Neural progenitor cell (in vitro differentiated cells): ENCODE results near the gene SNX25. TPM values are rescaled to one million over a fixed set of nuclear protein-coding genes. Genes with fewer than 3 reads are reported as not detected.

Experiments
- DNase-seq: peaks from one replicate; pipeline ENCODE4 v3.0.0-alpha.2; 2016; ENCODE audit warnings: low spot score
- H2AFZ ChIP-seq: fragments of 200-600 bp; sonication (generic); replicated peaks from 2 replicates; pipeline ENCODE4 v1.6.1; 2016; ENCODE audit warnings: antibody characterized with exemption
- H3F3A ChIP-seq: fragments of 200-600 bp; sonication (generic); 2 replicates; pipeline ENCODE4 v1.6.1; 2016; ENCODE audit warnings: antibody characterized with exemption, low read depth
- H3K27ac ChIP-seq: fragments of 200-600 bp; sonication (generic); 2 replicates; pipeline ENCODE4 v1.5.1; 2016; ENCODE audit warnings: mild to moderate bottlenecking
- H3K27me3 ChIP-seq: fragments of 200-600 bp; sonication (generic); 2 replicates; pipeline ENCODE4 v1.6.1; 2016; ENCODE audit warnings: mild to moderate bottlenecking, moderate library complexity
- H3K36me3 ChIP-seq: fragments of 200-600 bp; sonication (generic); 2 replicates; pipeline ENCODE4 v1.5.1; 2016
- H3K4me1 ChIP-seq: fragments of 200-600 bp; sonication (generic); 2 replicates; pipeline ENCODE4 v1.6.1; 2016; ENCODE audit warnings: mixed run types
- H3K4me2 ChIP-seq: fragments of 200-600 bp; sonication (generic); 2 replicates; pipeline ENCODE4 v1.6.1; 2016
- H3K4me3 ChIP-seq: fragments of 200-600 bp; sonication (generic); 2 replicates; pipeline ENCODE4 v1.5.1; 2016
- H3K79me2 ChIP-seq: fragments of 200-600 bp; sonication (generic); 2 replicates; pipeline ENCODE4 v1.6.1; 2016; ENCODE audit warnings: low read depth
- H3K9ac ChIP-seq: fragments of 200-600 bp; sonication (generic); 2 replicates; pipeline ENCODE4 v1.6.1; 2016
- H3K9me3 ChIP-seq: fragments of 200-600 bp; sonication (generic); 2 replicates; pipeline ENCODE4 v1.5.1; 2016; ENCODE audit warnings: low read depth
- H4K20me1 ChIP-seq: fragments of 200-600 bp; sonication (generic); 2 replicates; pipeline ENCODE4 v1.6.1; 2016; ENCODE audit warnings: low read depth
- H3K27ac Mint-ChIP-seq: 3 replicates; pipeline ENCODE4 v1.8.0; 2021; ENCODE audit warnings: mixed read lengths
- H3K27me3 Mint-ChIP-seq: 2 replicates; pipeline ENCODE4 v1.8.0; 2022; ENCODE audit warnings: low read depth, mild to moderate bottlenecking, inconsistent platforms, moderate library complexity, mixed read lengths; ENCODE audit not compliant: insufficient read depth
- H3K36me3 Mint-ChIP-seq: 3 replicates; pipeline ENCODE4 v1.8.0; 2021; ENCODE audit warnings: mixed read lengths
- H3K4me1 Mint-ChIP-seq: 3 replicates; pipeline ENCODE4 v1.8.0; 2021; ENCODE audit warnings: mixed read lengths
- H3K4me3 Mint-ChIP-seq: 3 replicates; pipeline ENCODE4 v1.8.0; 2021; ENCODE audit warnings: mild to moderate bottlenecking, moderate library complexity, mixed read lengths
- H3K9me3 Mint-ChIP-seq: 3 replicates; pipeline ENCODE4 v1.8.0; 2020; ENCODE audit warnings: mixed read lengths
- EZH2 ChIP-seq: fragments of 200-600 bp; sonication (generic); IDR thresholded peaks from 2 replicates; pipeline ENCODE4 v1.6.1; 2017; ENCODE audit warnings: antibody characterized with exemption, mild to moderate bottlenecking, moderate library complexity
- EZH2phosphoT487 ChIP-seq: fragments of 200-600 bp; sonication (generic); IDR thresholded peaks from 2 replicates; pipeline ENCODE4 v1.6.1; 2017; ENCODE audit warnings: antibody characterized with exemption
- total RNA-seq: library from RNA; depleted of rRNA; stranded (reverse); fragments of >200 nt; gene quantifications from 2 replicates; pipeline ENCODE4 v1.2.3, GENCODE V29; 2015; ENCODE audit warnings: low replicate concordance
- TF ChIP-seq, protein P1 (sequence below): fragments of 200-600 bp; sonication (generic); IDR thresholded peaks from 2 replicates; pipeline ENCODE4 v1.5.1; 2017; ENCODE audit warnings: antibody characterized with exemption, mild to moderate bottlenecking

Gene SNX25
- total RNA-seq, 1 donor from 2014 or later, result 50.8 TPM

DNA sequence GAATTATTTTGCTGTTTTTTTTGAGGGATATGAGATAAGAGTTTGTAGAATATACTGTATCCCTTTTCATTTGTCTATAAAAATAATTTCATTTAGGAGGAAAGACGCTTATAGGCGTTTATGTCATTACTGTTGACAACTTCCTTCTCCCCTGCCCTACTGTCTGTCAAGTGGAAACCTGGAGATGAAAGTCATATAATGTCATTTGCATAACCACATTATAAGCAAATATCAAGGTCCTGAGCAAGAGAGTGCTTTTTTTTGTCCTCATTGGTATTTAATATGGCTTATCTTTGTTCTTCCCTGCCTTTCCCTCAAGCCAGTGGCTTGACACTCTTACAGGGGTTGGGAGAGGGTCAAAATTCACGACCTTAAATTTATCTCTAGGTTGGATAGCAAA is 130.5 kb downstream of the SNX25 start:
- H3K9me3 Mint-ChIP-seq, result peaks cover 17% of the 10 kb centered on the region
- peaks cover 39% of the 10 kb centered on the region for H3K36me3 Mint-ChIP-seq
- peaks cover 6% of the 10 kb centered on the region for H3K4me1 Mint-ChIP-seq

DNA sequence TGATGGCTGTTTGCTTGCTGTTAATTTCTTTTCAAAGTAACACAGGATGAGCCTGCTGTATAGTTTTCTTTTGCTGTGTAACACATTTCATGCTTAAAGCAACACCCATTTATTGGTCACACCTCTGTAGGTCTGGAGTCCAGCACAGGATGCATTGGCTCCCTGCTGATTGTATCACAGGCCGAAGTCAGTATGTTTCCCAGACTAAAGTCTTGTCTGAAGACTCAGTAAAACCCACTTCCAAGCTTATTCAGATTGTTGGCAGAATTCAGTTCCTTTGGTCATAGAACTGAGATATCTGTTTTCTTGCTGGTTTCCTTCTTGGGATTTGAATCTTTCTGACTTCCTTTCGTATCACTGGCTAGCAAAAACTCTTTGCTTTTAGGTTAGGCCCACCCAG is 132.0 kb downstream of the SNX25 start:
- no peak overlapping the region for H3K27ac Mint-ChIP-seq
- no peak overlapping the region for H3K9ac ChIP-seq
- no peaks in the 10 kb centered on the region for H3F3A ChIP-seq
- H3K79me2 ChIP-seq, result no peaks in the 10 kb centered on the region
- TF ChIP-seq EZH2phosphoT487, result no peak
- no peak for TF ChIP-seq EZH2
- TF ChIP-seq, protein P1, sequence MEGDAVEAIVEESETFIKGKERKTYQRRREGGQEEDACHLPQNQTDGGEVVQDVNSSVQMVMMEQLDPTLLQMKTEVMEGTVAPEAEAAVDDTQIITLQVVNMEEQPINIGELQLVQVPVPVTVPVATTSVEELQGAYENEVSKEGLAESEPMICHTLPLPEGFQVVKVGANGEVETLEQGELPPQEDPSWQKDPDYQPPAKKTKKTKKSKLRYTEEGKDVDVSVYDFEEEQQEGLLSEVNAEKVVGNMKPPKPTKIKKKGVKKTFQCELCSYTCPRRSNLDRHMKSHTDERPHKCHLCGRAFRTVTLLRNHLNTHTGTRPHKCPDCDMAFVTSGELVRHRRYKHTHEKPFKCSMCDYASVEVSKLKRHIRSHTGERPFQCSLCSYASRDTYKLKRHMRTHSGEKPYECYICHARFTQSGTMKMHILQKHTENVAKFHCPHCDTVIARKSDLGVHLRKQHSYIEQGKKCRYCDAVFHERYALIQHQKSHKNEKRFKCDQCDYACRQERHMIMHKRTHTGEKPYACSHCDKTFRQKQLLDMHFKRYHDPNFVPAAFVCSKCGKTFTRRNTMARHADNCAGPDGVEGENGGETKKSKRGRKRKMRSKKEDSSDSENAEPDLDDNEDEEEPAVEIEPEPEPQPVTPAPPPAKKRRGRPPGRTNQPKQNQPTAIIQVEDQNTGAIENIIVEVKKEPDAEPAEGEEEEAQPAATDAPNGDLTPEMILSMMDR, result no peak
- no peak overlapping the region for H2AFZ ChIP-seq
- no peaks in the 10 kb centered on the region for H4K20me1 ChIP-seq
- H3K9me3 Mint-ChIP-seq, result peaks cover 17% of the 10 kb centered on the region
- H3K27me3 ChIP-seq, result no peaks in the 10 kb centered on the region
- peaks cover 33% of the 10 kb centered on the region for H3K36me3 Mint-ChIP-seq
- no peaks in the 10 kb centered on the region for H3K4me1 ChIP-seq
- no peak overlapping the region for H3K4me2 ChIP-seq
- no peak overlapping the region for H3K4me3 Mint-ChIP-seq
- no peak overlapping the region for H3K27ac ChIP-seq
- H3K4me1 Mint-ChIP-seq, result peaks cover 8% of the 10 kb centered on the region
- DNase-seq, result no peak
- H3K4me3 ChIP-seq, result no peak overlapping the region
- peaks cover 8% of the 10 kb centered on the region for H3K9me3 ChIP-seq
- no peaks in the 10 kb centered on the region for H3K27me3 Mint-ChIP-seq
- H3K36me3 ChIP-seq, result peaks cover 11% of the 10 kb centered on the region

More for the DNA sequence above, 130.5 kb downstream of the SNX25 start:
- DNase-seq, result no peak
- Mint-ChIP-seq H3K27ac (no peak overlapping the region), H3K27me3 (no peaks in the 10 kb centered on the region), H3K4me3 (no peak overlapping the region)
- H3K79me2 ChIP-seq, result no peaks in the 10 kb centered on the region
- no peak overlapping the region for H3K27ac ChIP-seq
- H3K27me3 ChIP-seq, result no peaks in the 10 kb centered on the region
- peaks cover 11% of the 10 kb centered on the region for H3K36me3 ChIP-seq
- no peaks in the 10 kb centered on the region for H4K20me1 ChIP-seq
- H3K9me3 ChIP-seq, result peaks cover 8% of the 10 kb centered on the region
- no peaks in the 10 kb centered on the region for H3K4me1 ChIP-seq
- no peak overlapping the region for H3K9ac ChIP-seq
- TF ChIP-seq, protein P1, result no peak
- no peak for TF ChIP-seq EZH2phosphoT487
- TF ChIP-seq EZH2, result no peak
- no peak overlapping the region for H2AFZ ChIP-seq
- H3K4me2 ChIP-seq, result no peak overlapping the region
- H3F3A ChIP-seq, result no peaks in the 10 kb centered on the region
- no peak overlapping the region for H3K4me3 ChIP-seq

DNA sequence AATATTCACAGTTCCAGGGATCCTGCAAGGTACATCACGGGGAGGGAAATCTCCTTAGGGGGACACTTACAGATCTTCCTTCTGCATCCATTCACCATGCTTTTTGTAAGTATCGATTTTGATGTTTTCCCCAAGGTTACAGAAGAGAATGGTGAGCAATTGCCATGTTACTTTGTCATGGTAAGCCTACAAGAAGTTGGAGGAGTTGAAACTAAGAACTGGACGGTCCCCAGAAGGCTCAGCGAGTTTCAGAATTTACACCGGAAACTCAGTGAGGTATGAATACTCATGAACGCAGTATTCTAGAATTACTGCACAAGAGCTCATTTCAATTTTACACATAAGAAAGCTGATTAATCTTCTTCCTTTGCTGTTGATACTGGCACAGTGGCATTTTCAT is 132.4 kb downstream of the SNX25 start:
- H3K36me3 Mint-ChIP-seq, result peaks cover 29% of the 10 kb centered on the region

More for the DNA sequence above, 132.4 kb downstream of the SNX25 start:
- H3K27me3 Mint-ChIP-seq, result no peaks in the 10 kb centered on the region
- Histone ChIP-seq H3K9me3 (peaks cover 8% of the 10 kb centered on the region), H2AFZ (no peak overlapping the region), H4K20me1 (no peaks in the 10 kb centered on the region), H3F3A (no peaks in the 10 kb centered on the region), H3K9ac (no peak overlapping the region), H3K27me3 (no peaks in the 10 kb centered on the region), H3K4me3 (no peak overlapping the region), H3K4me1 (no peaks in the 10 kb centered on the region), H3K27ac (no peak overlapping the region), H3K4me2 (no peak overlapping the region), H3K79me2 (no peaks in the 10 kb centered on the region), H3K36me3 (peaks cover 11% of the 10 kb centered on the region)
- no peak for DNase-seq
- H3K4me3 Mint-ChIP-seq, result no peak overlapping the region
- no peak overlapping the region for H3K27ac Mint-ChIP-seq
- H3K4me1 Mint-ChIP-seq, result peaks cover 8% of the 10 kb centered on the region
- peaks cover 17% of the 10 kb centered on the region for H3K9me3 Mint-ChIP-seq
- TF ChIP-seq EZH2 (no peak), EZH2phosphoT487 (no peak)
- TF ChIP-seq, protein P1, result no peak
